ACHN (cell line): ENCODE results near the gene ZNF561.
"Not testable (repeated sequence)": the region's sequence is repeated elsewhere in the genome, so short reads cannot be mapped to it uniquely, and the experiment has no call there.

ENCODE experiments used
- DNase-seq: peaks from one replicate; pipeline ENCODE4 v3.0.0-alpha.2; 2015
- in situ Hi-C: cut with HindIII; loops from 2 replicates; pipeline ENCODE4 v1.10.0; 2017; ENCODE audit warnings: low sequenced_read_pairs, low pct_ligation_motif_present, low pct_unique_long_range_greater_than_20kb

The ZNF561 gene

GRCh38 chr19:9621156-9622037 is at the start of gene ZNF561:
Gene ZNF561 (minus strand): TSS chr19:9621232. CDS start chr19:9619456, 1,776 bp downstream.
- in situ Hi-C loops: no loop called here
- DNase-seq: peak; percentile 84

GRCh38 chr19:9668544-9668943 is 47.5 kb upstream of the ZNF561 start:
- in situ Hi-C loops: no loop called here
- DNase-seq: no peak

GRCh38 chr19:9667898-9668297 is 46.9 kb upstream of the ZNF561 start:
- in situ Hi-C loops: no loop called here
- no peak for DNase-seq

DNA sequence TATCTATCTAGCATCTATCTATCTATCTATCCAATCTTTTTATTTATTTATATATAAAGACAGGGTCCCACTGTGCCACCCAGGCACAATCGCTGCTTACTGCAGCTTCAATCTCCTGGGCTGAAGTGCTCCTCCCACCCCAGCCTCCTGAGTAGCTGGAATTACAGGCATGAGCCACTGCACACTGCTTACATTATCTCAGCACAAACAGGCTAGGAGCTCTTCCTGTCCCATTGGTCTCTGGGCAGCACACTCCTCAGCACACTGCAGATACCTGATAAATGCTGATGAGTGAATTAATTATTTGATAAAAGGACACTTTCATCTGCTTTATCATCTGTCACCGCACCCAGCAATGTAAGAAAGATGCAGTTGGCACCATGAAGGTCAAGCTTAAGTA is 37.7 kb upstream of the ZNF561 start:
- no peak for DNase-seq
- in situ Hi-C loops: no loop called here

DNA sequence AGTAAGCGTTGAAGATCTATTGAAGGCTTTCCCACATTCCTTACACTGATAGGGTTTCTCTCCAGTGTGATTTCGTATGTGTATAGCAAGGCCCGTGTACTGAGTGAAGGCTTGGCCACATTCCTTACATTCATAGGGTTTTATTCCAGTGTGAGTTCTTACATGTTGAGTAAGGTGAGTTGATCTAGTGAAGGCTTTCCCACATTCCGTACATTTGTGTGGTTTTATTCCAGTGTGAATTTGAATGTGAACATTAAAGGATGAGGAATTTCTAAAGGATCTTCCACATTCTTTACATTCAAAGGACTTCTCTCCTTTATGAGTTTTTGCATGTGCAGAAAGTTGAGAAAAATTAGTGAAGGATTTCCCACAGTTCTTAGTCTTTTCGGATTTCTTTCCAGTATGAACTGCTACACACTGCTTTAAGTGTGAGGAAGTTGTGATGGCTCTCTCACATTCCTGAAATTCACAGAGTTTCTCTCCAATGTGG is 32.1 kb upstream of the ZNF561 start:
- in situ Hi-C loops: not testable (repeated sequence)

DNA sequence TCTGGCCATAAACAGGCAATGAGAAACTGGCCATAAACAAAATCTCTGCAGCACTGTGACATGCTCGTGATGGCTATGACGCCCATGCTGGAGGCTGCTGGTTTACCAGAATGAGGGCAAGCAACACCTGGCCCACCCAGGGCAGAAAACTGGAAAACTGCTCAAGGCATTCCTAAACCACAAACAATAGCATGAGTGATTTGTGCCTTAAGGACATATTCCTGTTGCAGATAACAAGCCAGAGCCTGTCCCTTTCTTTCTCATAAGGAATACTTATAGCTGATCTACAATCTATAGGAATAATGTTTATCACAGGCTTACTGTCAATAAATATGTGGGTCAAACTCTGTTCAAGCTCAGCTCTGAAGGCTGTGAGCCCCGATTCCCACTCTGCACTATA is 30.4 kb upstream of the ZNF561 start:
- in situ Hi-C loops, DNase-seq: not testable (repeated sequence)

More for the DNA sequence above, 32.1 kb upstream of the ZNF561 start:
- DNase-seq: not testable (repeated sequence)

GRCh38 chr19:9650345-9650744 is 29.3 kb upstream of the ZNF561 start:
- in situ Hi-C loops: no loop called here
- no peak for DNase-seq

DNA sequence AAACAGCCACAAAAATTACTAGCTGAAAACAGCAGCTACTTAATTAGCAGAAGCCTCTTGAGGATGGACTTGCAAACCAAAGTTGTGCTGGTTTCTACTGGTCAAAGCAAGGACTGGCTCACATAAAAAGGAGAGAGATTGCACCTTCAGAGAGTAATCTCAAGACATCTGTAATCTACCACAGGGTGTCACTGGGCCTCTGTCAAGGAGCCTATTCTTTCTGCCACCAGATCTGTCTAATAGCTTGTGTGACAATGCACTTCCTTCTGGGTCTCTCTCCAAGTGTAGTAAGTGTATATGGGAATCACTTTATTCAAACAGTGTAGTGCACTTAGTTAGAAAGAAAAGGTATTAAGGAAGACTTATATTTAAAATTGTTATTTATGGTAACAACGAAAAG is 24.4 kb upstream of the ZNF561 start:
- in situ Hi-C loops: no loop called here
- no peak for DNase-seq

DNA sequence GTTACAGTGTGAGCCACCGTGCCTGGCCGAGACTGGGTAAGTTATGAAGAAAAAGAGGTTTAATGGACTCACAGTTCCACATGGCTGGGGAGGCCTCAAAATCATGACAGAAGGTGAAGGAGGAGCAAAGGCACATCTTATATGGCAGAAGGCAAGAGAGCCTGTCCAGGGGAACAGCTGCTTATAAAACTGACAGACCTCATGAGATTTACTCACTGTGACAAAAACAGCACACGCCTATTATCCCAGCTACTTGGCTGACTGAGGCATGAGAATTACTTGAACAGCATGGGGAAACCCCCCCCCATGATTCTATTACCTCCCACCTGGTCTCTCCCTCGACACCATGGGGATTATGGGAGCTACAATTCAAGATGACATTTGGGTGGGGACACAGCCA is 23.4 kb upstream of the ZNF561 start:
- in situ Hi-C loops: no loop called here
- DNase-seq: no peak

DNA sequence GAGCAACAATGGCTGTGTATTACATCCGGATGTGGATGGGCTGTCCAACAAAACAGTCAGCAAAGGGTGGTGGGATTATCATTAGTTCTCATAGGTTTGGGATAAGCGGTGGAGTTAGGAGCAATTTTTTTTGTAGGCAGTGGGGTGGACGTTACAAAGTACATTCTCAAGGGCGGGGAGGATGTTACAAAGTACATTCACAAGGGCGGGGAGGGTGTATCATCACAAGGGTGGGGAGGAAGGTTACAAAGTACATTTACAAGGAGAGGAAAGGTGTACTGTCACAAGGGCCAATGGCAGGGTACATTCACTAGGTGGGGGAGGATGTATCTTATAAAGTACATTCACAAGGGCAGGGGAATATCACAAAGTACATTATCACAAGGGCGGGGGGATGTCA is 20.8 kb upstream of the ZNF561 start:
- in situ Hi-C loops: no loop called here
- no peak for DNase-seq

- in situ Hi-C loops: no loop called here
- DNase-seq: no peak
Observed at GRCh38 chr19:9640956-9641355, 19.9 kb upstream of the ZNF561 start.

DNA sequence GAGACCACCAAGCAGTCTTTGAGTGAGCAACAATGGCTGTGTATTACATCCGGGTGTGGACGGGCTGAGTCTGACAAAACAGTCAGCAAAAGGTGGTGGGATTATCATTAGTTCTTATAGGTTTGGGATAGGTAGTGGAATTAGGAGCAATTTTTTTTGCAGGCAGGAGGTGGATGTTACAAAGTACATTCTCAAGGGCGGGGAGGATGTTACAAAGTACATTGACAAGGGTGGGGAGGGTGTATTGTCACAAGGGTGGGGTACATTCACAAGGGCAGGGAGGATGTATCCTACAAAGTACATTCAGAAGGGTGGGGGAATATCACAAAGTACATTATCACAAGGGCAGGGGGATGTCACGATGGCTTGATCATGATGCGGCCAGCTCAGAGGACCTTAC is 15.0 kb upstream of the ZNF561 start:
- in situ Hi-C loops: no loop called here

GRCh38 chr19:9627856-9628255 is 6.8 kb upstream of the ZNF561 start:
- in situ Hi-C loops: no loop called here
- no peak for DNase-seq

More for the DNA sequence above, 15.0 kb upstream of the ZNF561 start:
- DNase-seq: no peak

- in situ Hi-C loops: no loop called here
- DNase-seq: no peak
Observed at GRCh38 chr19:9622531-9622930, 1.5 kb upstream of the ZNF561 start.

DNA sequence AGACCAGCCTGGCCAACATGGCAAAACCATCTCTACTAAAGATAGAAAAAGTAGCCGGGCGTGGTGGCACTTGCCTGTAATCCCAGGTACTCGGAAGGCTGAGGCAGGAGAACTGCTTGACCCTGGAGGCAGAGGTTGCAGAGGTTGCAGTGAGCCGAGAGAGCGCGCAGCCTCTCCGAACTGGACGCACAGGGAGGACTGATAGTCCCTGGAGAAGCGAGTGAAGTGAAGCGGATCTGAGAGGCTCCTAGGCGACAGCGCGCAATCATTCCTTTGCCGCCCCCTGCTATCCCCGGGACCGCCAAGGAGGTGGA is 233 bp downstream of the ZNF561 start:
- no peak for DNase-seq
- in situ Hi-C loops: no loop called here

GRCh38 chr19:9615844-9616243 is 5.2 kb downstream of the ZNF561 start:
- in situ Hi-C loops: no loop called here
- no peak for DNase-seq

DNA sequence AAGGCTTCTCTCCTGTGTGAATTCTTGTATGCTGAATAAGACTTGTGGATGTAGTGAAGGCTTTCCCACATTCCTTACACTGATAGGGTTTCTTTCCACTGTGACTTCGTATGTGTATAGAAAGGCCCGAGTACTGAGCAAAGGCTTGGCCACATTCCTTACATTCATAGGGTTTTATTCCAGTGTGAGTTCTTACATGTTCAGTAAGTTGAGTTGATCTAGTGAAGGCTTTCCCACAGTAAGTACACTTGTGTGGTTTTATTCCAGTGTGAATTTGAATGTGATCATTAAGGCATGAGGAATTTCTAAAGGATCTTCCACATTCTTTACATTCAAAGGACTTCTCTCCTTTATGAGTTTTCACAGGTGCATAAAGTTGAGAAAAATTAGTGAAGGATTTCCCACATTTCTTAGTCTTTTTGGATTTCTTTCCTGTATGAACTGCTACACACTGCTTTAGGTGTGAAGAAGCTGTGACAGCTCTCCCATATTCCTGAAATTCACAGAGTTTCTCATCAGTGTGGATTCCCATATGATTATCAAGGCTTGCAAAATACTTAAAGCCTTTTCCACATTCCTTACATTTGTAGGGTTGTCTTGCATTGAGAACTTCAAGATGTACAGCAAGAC is 10.4 kb downstream of the ZNF561 start:
- in situ Hi-C loops: no loop called here
- peak; percentile 4 for DNase-seq

DNA sequence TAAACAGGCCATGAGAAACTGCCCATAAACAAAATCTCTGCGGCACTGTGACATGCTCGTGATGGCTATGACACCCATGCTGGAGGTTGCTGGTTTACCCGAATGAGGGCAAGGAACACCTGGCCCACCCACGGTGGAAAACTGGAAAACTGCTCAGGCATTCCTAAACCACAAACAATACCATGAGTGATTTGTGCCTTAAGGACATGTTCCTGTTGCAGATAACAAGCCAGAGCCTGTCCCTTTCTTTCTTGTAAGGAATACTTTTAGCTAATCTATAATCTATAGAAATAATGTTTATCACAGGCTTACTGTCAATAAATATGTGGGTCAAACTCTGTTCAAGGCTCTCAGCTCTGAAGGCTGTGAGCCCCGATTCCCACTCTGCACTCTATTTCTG is 12.1 kb downstream of the ZNF561 start:
- in situ Hi-C loops: no loop called here
- no peak for DNase-seq

GRCh38 chr19:9597027-9597426 is 24.0 kb downstream of the ZNF561 start:
- no peak for DNase-seq
- in situ Hi-C loops: no loop called here

GRCh38 chr19:9586764-9587163 is 34.3 kb downstream of the ZNF561 start:
- in situ Hi-C loops: no loop called here
- DNase-seq: peak; percentile 56
